ENCODE results near the gene HACD3.

HACD3 gene, protein sequence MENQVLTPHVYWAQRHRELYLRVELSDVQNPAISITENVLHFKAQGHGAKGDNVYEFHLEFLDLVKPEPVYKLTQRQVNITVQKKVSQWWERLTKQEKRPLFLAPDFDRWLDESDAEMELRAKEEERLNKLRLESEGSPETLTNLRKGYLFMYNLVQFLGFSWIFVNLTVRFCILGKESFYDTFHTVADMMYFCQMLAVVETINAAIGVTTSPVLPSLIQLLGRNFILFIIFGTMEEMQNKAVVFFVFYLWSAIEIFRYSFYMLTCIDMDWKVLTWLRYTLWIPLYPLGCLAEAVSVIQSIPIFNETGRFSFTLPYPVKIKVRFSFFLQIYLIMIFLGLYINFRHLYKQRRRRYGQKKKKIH

DNA sequence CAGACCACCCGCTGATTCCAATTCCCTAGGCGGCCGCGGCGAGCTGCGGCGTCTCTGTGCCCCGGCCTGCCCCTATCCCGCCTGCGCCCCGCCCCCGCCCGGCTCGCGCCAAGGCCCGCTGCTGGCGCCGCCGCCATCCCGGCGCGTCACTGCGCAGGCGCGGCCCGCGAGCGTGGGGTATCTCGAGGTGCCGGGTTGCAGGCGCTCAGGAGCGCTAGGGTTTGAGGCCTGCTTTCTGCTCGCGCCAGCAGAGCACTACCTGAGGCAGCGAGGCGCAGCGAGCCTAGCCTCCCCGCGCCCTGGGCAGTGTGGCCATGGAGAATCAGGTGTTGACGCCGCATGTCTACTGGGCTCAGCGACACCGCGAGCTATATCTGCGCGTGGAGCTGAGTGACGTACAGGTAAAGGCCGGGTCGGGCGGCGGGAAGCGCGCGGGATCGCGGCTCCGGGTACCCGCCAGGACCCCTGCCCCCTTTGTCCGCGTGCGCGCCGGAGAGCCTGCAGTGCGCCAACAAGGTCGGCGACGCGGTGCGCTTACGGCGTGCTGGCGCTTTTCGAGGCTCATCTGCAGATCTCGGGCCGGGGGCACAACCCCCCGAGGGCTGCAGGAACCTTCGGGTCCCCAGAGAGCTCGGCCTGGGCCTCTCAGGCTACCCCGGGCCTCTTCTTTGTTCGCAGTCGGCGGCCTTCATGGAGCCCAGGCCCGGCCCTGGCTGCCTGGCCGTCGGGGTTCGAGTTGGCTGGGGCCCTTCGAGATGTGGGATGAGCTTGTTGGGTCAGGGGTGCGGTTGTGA, at the start of gene HACD3:
Gene HACD3 (plus strand): TSS at position 146 of the 794 bp plus-strand sequence. CDS start 169 bp downstream, at position 315.
- no peak for DNase-seq (ENCODE audit: low read depth)
- peak within 1 kb of the TSS; percentile 75 for H3K4me3 ChIP-seq (ENCODE audit: low read depth, low read length)
- in situ Hi-C loops (cut with HindIII; ENCODE audit: low sequenced_read_pairs), result no loop called here
- TF ChIP-seq, protein P1, sequence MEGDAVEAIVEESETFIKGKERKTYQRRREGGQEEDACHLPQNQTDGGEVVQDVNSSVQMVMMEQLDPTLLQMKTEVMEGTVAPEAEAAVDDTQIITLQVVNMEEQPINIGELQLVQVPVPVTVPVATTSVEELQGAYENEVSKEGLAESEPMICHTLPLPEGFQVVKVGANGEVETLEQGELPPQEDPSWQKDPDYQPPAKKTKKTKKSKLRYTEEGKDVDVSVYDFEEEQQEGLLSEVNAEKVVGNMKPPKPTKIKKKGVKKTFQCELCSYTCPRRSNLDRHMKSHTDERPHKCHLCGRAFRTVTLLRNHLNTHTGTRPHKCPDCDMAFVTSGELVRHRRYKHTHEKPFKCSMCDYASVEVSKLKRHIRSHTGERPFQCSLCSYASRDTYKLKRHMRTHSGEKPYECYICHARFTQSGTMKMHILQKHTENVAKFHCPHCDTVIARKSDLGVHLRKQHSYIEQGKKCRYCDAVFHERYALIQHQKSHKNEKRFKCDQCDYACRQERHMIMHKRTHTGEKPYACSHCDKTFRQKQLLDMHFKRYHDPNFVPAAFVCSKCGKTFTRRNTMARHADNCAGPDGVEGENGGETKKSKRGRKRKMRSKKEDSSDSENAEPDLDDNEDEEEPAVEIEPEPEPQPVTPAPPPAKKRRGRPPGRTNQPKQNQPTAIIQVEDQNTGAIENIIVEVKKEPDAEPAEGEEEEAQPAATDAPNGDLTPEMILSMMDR (IDR thresholded peaks at IDR 0.05; ENCODE audit: low read depth, low read length, missing control alignments), result no peak

GRCh38 chr15:65484876-65485275, 45.4 kb upstream of the HACD3 start:
- H3K4me3 ChIP-seq (ENCODE audit: low read depth, low read length), result no peak overlapping the region
- TF ChIP-seq, protein P1 (IDR thresholded peaks at IDR 0.05; ENCODE audit: low read depth, low read length, missing control alignments), result no peak
- DNase-seq (ENCODE audit: low read depth), result no peak
- in situ Hi-C loops (cut with HindIII; ENCODE audit: low sequenced_read_pairs), result no loop called here

GRCh38 chr15:65494076-65494475, 36.2 kb upstream of the HACD3 start:
- TF ChIP-seq, protein P1 (IDR thresholded peaks at IDR 0.05; ENCODE audit: low read depth, low read length, missing control alignments), result no peak
- no peak overlapping the region for H3K4me3 ChIP-seq (ENCODE audit: low read depth, low read length)
- in situ Hi-C loops (cut with HindIII; ENCODE audit: low sequenced_read_pairs), result no loop called here
- no peak for DNase-seq (ENCODE audit: low read depth)

DNA sequence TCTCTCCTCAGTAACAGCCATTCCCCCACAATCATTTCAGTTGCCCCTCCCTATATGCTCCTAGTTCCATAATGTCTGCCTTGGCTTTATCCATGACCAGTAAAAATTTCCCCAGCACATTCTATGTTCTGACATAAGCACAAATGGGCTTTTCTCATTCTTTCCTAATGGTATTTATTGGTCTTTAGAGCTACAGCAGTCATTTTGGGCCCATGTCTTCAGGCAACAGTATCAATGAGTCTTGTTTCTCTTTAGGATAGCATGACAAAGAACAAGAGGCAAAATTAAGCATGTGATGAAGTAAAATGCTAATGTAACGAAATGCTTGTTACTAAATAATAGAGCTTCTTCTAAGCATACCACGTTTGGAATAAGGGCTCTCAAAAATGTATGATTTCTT, 20.9 kb upstream of the HACD3 start:
- DNase-seq (ENCODE audit: low read depth), result no peak
- H3K4me3 ChIP-seq (ENCODE audit: low read depth, low read length), result no peak overlapping the region
- TF ChIP-seq, protein P1 (IDR thresholded peaks at IDR 0.05; ENCODE audit: low read depth, low read length, missing control alignments), result no peak
- in situ Hi-C loops (cut with HindIII; ENCODE audit: low sequenced_read_pairs), result no loop called here

DNA sequence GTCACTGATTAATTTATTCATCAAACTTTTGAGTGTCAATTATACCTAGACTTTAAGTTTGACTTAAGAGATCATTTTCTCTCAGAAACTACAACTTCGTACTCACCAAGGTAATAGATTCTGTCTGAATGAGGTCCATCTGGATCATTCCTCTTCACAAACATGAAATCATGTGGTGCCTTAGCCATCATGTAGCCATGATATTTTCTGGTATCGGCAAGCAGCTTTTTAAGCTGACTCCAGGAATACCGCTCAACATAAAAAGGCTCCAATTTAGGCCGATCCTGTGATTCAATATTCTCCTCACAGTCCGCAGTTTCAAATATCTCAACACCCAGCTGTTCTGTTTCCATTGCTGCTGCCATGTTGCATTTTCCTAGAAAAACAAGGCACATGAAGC, 18.1 kb upstream of the HACD3 start:
- in situ Hi-C loops (cut with HindIII; ENCODE audit: low sequenced_read_pairs), result no loop called here

DNA sequence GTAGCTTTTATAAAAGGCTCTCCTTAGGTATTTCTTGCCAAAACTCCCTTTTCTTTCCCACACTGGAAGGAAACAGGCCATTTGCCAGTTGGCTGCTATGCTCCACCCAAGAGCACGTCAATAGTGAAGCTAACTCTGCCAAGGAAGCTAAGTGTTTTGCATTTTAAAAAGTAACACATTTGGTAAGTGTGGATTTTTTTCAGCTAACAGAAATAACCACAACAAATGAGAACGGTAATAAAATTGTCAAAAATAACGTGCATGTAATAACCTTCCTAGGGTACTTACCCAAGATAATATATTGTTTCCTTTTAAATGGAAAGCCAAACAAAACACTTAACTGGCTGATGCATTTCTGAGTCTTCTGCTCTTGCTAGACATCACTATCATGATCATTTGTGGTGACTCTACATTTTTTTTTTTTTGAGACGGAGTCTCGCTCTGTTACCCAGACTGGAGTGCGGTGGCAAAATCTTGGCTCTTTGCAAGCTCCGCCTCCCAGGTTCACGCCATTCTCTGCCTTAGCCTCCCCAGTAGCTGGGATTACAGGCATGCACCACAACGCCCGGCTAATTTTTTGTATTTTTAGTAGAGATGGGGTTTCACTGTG, 17.4 kb upstream of the HACD3 start:
- TF ChIP-seq, protein P1 (IDR thresholded peaks at IDR 0.05; ENCODE audit: low read depth, low read length, missing control alignments), result no peak
- DNase-seq (ENCODE audit: low read depth), result peak; percentile 96
- in situ Hi-C loops (cut with HindIII; ENCODE audit: low sequenced_read_pairs), result no loop called here
- peak overlapping the region; percentile 16 for H3K4me3 ChIP-seq (ENCODE audit: low read depth, low read length)

More for the DNA sequence above, 18.1 kb upstream of the HACD3 start:
- H3K4me3 ChIP-seq (ENCODE audit: low read depth, low read length), result peak overlapping the region; percentile 16
- no peak for DNase-seq (ENCODE audit: low read depth)
- TF ChIP-seq, protein P1 (IDR thresholded peaks at IDR 0.05; ENCODE audit: low read depth, low read length, missing control alignments), result no peak

All from astrocyte of the cerebellum (primary cell).